ENCODE data around the gene ATP2B1.

The ATP2B1 gene

DNA sequence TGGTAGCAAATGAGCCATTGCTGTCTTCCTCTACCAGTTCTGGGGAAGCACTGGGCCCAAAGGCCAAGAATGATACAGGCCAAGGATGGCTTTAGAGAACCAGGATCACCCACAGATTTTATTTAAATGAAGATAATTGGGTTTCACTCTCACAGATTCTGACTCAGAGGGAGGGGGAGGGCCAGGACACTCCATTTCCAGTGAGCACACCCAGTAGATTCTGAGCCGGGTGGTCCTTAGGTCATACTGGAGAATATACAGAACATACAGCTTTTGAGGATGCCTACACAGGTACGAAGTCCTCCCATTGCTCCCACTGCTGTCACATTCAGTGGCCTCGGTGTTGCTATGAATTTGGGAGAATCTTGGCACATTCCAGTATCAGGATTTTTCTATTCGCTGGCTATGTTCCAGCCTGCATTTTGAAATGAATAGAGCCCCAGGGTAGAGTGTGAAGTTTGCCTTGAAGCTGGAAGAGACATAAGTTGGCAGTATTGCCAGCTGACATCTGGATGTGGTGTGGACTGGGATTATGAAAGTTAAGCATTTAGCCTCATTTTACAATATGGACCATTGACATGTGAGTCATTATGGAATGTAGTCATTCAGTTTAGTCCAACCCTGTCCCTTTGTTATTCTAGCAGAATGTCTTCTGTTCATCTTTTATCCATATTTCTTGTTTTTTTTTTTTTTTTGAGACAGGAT, 137.0 kb downstream of the ATP2B1 start:
- TF ChIP-seq, protein P1, sequence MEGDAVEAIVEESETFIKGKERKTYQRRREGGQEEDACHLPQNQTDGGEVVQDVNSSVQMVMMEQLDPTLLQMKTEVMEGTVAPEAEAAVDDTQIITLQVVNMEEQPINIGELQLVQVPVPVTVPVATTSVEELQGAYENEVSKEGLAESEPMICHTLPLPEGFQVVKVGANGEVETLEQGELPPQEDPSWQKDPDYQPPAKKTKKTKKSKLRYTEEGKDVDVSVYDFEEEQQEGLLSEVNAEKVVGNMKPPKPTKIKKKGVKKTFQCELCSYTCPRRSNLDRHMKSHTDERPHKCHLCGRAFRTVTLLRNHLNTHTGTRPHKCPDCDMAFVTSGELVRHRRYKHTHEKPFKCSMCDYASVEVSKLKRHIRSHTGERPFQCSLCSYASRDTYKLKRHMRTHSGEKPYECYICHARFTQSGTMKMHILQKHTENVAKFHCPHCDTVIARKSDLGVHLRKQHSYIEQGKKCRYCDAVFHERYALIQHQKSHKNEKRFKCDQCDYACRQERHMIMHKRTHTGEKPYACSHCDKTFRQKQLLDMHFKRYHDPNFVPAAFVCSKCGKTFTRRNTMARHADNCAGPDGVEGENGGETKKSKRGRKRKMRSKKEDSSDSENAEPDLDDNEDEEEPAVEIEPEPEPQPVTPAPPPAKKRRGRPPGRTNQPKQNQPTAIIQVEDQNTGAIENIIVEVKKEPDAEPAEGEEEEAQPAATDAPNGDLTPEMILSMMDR (IDR thresholded peaks at IDR 0.05; ENCODE audit: low read length, missing control alignments), result no peak
- no peak overlapping the region for H3K4me3 ChIP-seq (replicated peaks; ENCODE audit: low read depth, low read length)
- DNase-seq (ENCODE audit: low read depth), result peak; percentile 42

DNA sequence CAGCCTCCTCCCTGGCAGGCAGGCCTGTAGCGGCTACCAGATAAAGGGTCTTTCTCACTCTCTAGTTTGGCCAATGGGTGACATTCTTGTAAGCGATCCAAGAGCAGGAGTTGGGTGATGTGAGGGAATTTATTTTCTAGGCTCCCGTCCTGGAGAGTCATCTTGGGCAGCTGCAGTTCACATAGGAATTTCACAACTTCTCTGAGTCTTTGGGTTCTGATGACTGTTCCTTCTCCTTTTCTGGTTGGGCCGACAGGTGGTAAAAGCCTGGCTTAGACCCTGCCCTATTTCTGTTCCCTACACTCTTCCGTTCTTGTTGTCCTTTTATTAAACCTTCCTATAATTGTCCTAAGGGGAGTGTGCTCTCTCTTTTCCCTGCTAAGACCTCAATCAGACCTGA, 140.2 kb downstream of the ATP2B1 start:
- DNase-seq (ENCODE audit: low read depth), result no peak
- H3K4me3 ChIP-seq (replicated peaks; ENCODE audit: low read depth, low read length), result no peak overlapping the region
- TF ChIP-seq, protein P1 (IDR thresholded peaks at IDR 0.05; ENCODE audit: low read length, missing control alignments), result no peak

DNA sequence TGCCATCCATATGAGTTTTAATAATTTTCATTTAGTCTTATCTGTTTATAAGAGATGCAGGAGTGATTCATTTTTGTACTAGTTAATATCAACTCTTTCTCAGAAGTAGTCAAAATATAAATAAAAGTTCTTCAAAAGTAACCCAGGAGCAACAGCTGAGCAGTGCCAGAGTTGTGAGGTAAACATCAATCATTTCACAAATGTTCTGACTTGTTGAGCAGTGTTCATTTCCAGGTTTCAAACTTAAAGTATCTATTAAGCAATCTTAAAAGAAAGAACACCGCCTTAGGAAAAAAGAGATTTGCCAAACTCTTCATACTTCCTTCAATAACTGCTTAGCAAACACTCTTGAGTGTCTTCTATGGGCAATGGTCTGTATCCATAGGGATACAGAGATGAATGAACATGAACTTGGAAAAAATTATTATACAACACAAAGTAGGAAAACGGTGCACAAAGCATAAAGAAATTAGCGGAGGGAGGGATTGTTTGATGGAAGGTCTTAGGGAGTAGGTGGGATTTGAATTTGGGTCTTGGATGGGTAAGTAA, 140.9 kb downstream of the ATP2B1 start:
- DNase-seq (ENCODE audit: low read depth), result no peak
- TF ChIP-seq, protein P1 (IDR thresholded peaks at IDR 0.05; ENCODE audit: low read length, missing control alignments), result no peak
- H3K4me3 ChIP-seq (replicated peaks; ENCODE audit: low read depth, low read length), result no peak overlapping the region

DNA sequence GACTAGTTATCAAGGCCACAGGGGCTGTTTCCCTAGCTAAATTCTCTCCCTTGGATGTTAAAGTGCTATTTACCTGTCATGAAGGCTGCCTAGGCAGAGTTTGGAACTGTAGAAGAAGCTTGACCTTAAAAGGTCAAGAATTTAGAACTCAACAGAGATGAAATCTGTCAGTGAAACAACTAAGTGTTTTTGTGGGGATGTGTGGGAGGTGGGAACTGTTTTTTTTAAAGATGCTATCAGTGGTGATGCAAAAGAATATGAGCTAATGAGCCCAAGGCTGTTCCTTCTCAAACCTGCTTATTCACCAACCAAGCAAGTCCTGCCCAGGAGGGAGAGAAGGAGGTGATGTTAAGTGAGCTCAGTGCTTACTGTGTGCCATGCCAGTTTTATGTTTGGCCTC, 142.0 kb downstream of the ATP2B1 start:
- peak; percentile 49 for DNase-seq (ENCODE audit: low read depth)
- TF ChIP-seq, protein P1 (IDR thresholded peaks at IDR 0.05; ENCODE audit: low read length, missing control alignments), result no peak
- no peak overlapping the region for H3K4me3 ChIP-seq (replicated peaks; ENCODE audit: low read depth, low read length)

DNA sequence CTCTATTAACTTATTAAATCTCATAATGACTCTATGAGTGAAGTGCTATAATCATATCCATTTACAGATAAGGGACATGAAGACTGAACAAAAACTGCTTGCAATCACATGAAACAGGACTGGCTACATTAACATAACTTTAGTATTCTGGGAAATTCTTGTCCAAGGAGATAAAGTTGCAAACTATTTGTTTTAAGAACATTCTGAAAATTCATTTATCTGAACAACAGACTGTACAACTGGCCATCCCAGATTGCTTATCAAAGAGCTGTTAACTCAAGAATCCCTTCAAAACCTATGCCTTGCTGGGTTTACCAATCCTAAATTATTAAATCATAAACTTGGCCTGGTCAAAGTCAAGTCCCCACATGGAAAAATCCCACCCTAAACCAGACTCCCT, 143.6 kb downstream of the ATP2B1 start:
- TF ChIP-seq, protein P1 (IDR thresholded peaks at IDR 0.05; ENCODE audit: low read length, missing control alignments), result no peak
- H3K4me3 ChIP-seq (replicated peaks; ENCODE audit: low read depth, low read length), result no peak overlapping the region
- DNase-seq (ENCODE audit: low read depth), result no peak

DNA sequence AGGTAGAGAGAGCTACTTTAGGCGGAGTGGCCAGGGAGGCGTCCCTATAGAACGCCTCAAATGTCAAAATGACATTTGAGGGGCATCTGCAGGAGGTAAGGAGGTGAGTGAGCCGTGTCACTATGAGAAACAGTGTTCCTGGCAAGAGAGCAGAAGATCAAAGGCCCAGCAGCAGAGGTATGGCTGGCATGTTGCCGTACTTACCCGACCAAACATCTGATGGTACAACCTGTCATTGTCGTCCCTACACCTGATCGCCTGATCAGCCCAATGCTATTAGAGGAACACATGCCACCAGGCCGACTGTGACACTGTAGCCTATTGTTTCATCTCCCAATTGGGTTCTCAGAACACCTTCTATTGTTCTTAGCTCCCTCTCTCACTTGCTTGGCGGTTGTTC, 148.9 kb downstream of the ATP2B1 start:
- no peak for DNase-seq (ENCODE audit: low read depth)
- H3K4me3 ChIP-seq (replicated peaks; ENCODE audit: low read depth, low read length), result no peak overlapping the region
- TF ChIP-seq, protein P1 (IDR thresholded peaks at IDR 0.05; ENCODE audit: low read length, missing control alignments), result no peak

DNA sequence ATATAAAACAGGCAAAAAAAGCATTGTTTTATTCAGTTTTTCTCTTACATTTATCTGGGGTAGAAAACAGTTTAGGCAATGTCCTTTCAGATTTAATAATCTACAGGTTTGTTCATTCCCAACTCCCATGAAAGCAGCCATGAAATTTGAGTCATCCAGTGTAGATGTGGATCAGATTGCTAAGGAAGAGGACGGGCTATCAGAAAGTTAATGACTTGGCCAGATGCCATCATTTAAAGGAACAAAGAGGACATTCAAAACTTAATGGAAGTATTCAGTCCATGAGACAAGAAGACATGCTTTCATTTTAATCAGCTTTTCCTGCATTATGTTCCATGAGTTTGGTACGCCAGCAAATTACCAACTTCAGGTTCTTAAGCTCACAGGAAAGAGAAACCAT, 151.7 kb downstream of the ATP2B1 start:
- DNase-seq (ENCODE audit: low read depth), result no peak
- no peak overlapping the region for H3K4me3 ChIP-seq (replicated peaks; ENCODE audit: low read depth, low read length)
- TF ChIP-seq, protein P1 (IDR thresholded peaks at IDR 0.05; ENCODE audit: low read length, missing control alignments), result no peak
